IMR-90 (cell line): ENCODE results near the gene SSR1. TPM values are rescaled to one million over a fixed set of nuclear protein-coding genes. Genes with fewer than 3 reads are reported as not detected.

ENCODE experiments used
- ATAC-seq: fragments of 200-7000 bp; cut with Tn5 transposase; 2 replicates; pipeline ENCODE4 v1.9.1; 2020; ENCODE audit warnings: low read depth, mild to moderate bottlenecking, moderate library complexity
- BruUV-seq: library from RNA; stranded (reverse); fragments of 400-500 nt; replicated peaks from 2 replicates; lab custom pipeline; 2021; lab: Mats Ljungman, UMichigan
- CTCF ChIA-PET: fragments of 300-600 bp; formaldehyde crosslinking; extraction: SDS; loops from one replicate; lab custom pipeline; 2021; ENCODE audit warnings: antibody characterized with exemption; lab: Yijun Ruan, JAX
- POLR2A ChIA-PET: fragments of 300-600 bp; sonication (Branson Sonifier 250); formaldehyde crosslinking; loops from one replicate; lab custom pipeline; 2022; ENCODE audit warnings: antibody characterized with exemption; ENCODE audit not compliant: unreplicated experiment; lab: Charles Lee
- DNase-seq: peaks from one replicate; pipeline ENCODE4 v3.0.0; 2013
- H2AFZ ChIP-seq: replicated peaks from 2 replicates; pipeline ENCODE3; 2013; ENCODE audit warnings: low read length, mild to moderate bottlenecking; ENCODE audit not compliant: poor library complexity
- H2AK5ac ChIP-seq: 2 replicates; pipeline ENCODE4 v1.6.1; 2013; ENCODE audit warnings: low read depth, low read length, inconsistent platforms
- H2AK9ac ChIP-seq: replicated peaks from 2 replicates; pipeline ENCODE3; 2013; ENCODE audit warnings: mild to moderate bottlenecking, low read depth, low read length, moderate library complexity; ENCODE audit not compliant: poor library complexity
- H2BK120ac ChIP-seq: 2 replicates; pipeline ENCODE4 v1.6.1; 2013; ENCODE audit warnings: low read depth, low read length, inconsistent platforms
- H2BK15ac ChIP-seq: 3 replicates; pipeline ENCODE4 v1.6.1; 2013; ENCODE audit warnings: low read depth, low read length, inconsistent platforms
- H2BK20ac ChIP-seq: 2 replicates; pipeline ENCODE4 v1.6.1; 2013; ENCODE audit warnings: low read depth, mild to moderate bottlenecking, inconsistent platforms, low read length, moderate library complexity
- H2BK5ac ChIP-seq: 2 replicates; pipeline ENCODE4 v1.6.1; 2013; ENCODE audit warnings: mild to moderate bottlenecking, low read depth, low read length, inconsistent platforms; ENCODE audit not compliant: poor library complexity, severe bottlenecking
- H3K14ac ChIP-seq: replicated peaks from 2 replicates; pipeline ENCODE4 v1.6.1; 2013; ENCODE audit warnings: low read depth, low read length, inconsistent platforms
- H3K18ac ChIP-seq: 2 replicates; pipeline ENCODE4 v1.6.1; 2013; ENCODE audit warnings: low read depth, low read length, control low read depth
- H3K23ac ChIP-seq: 2 replicates; pipeline ENCODE4 v1.6.1; 2013; ENCODE audit warnings: low read depth, low read length, inconsistent platforms
- H3K27ac ChIP-seq: 2 replicates; pipeline ENCODE4 v1.5.1; 2013; ENCODE audit warnings: mild to moderate bottlenecking, control low read depth, low read length; ENCODE audit not compliant: insufficient read depth
- H3K27me3 ChIP-seq: 2 replicates; pipeline ENCODE4 v1.6.1; 2013; ENCODE audit warnings: low read length; ENCODE audit not compliant: control insufficient read depth, insufficient read depth
- H3K36me3 ChIP-seq: 2 replicates; pipeline ENCODE4 v1.6.1; 2013; ENCODE audit warnings: low read length, mixed read lengths; ENCODE audit not compliant: control insufficient read depth, insufficient read depth
- H3K4ac ChIP-seq: 2 replicates; pipeline ENCODE4 v1.6.1; 2013; ENCODE audit warnings: low read depth, low read length, inconsistent platforms
- H3K4me1 ChIP-seq: 2 replicates; pipeline ENCODE4 v1.6.1; 2013; ENCODE audit warnings: low read length, mixed read lengths; ENCODE audit not compliant: control insufficient read depth, insufficient read depth
- H3K4me2 ChIP-seq: 2 replicates; pipeline ENCODE4 v1.6.1; 2013; ENCODE audit warnings: low read depth, mild to moderate bottlenecking, control low read depth, low read length, moderate library complexity
- H3K4me3 ChIP-seq: 2 replicates; pipeline ENCODE4 v1.5.1; 2013; ENCODE audit warnings: low read depth, mild to moderate bottlenecking, control low read depth, low read length, moderate library complexity; ENCODE audit not compliant: insufficient read depth
- H3K56ac ChIP-seq: 2 replicates; pipeline ENCODE4 v1.6.1; 2013; ENCODE audit warnings: low read length, inconsistent platforms; ENCODE audit not compliant: insufficient read depth; ENCODE audit errors: extremely low read depth
- H3K79me1 ChIP-seq, 2 experiments: 2 replicates each; pipeline ENCODE4 v1.6.1; 2013; ENCODE audit warnings: low read length in 2 of 2, inconsistent platforms in 1 of 2, low read depth in 1 of 2
- H3K9ac ChIP-seq: 2 replicates; pipeline ENCODE4 v1.6.1; 2013; ENCODE audit warnings: low read depth, low read length, control low read depth
- H3K9me1 ChIP-seq: 2 replicates; pipeline ENCODE4 v1.6.1; 2013; ENCODE audit warnings: low read length, inconsistent platforms; ENCODE audit not compliant: insufficient read depth
- H3K9me3 ChIP-seq: 2 replicates; pipeline ENCODE4 v1.6.1; 2013; ENCODE audit warnings: low read length; ENCODE audit not compliant: control insufficient read depth, insufficient read depth
- H4K20me1 ChIP-seq: 2 replicates; pipeline ENCODE4 v1.6.1; 2013; ENCODE audit warnings: low read length, inconsistent platforms; ENCODE audit not compliant: insufficient read depth
- H4K5ac ChIP-seq: 2 replicates; pipeline ENCODE4 v1.6.1; 2013; ENCODE audit warnings: mild to moderate bottlenecking, low read depth, low read length, control low read depth
- H4K8ac ChIP-seq, 2 experiments: 2 replicates each; pipeline ENCODE4 v1.6.1; 2013; ENCODE audit warnings: low read depth in 2 of 2, low read length in 2 of 2, control low read depth in 1 of 2, inconsistent platforms in 1 of 2
- H4K91ac ChIP-seq: 2 replicates; pipeline ENCODE4 v1.6.1; 2013; ENCODE audit warnings: low read depth, low read length, inconsistent platforms; ENCODE audit not compliant: insufficient read depth
- BHLHE40 ChIP-seq: fragments of 150-350 bp; IDR thresholded peaks from 2 replicates; pipeline ENCODE4 v1.6.1; 2016; ENCODE audit warnings: mild to moderate bottlenecking, low read depth, low read length
- CEBPB ChIP-seq: IDR thresholded peaks from 2 replicates; pipeline ENCODE4 v1.6.1; 2012; ENCODE audit warnings: low read depth, low read length, improper control_type of control experiment
- CHD1 ChIP-seq: IDR thresholded peaks from 2 replicates; pipeline ENCODE4 v1.6.1; 2012; ENCODE audit warnings: low read depth, low read length, improper control_type of control experiment
- CTCF ChIP-seq: conservative IDR thresholded peaks from 2 replicates; pipeline ENCODE4 v1.5.1; 2012; ENCODE audit warnings: mild to moderate bottlenecking, low read depth, low read length, improper control_type of control experiment
- FOS ChIP-seq: fragments of 150-350 bp; IDR thresholded peaks from 2 replicates; pipeline ENCODE4 v1.6.1; 2016; ENCODE audit warnings: low read depth, low read length
- MAFK ChIP-seq: IDR thresholded peaks from 2 replicates; pipeline ENCODE4 v1.6.1; 2012; ENCODE audit warnings: low read depth, low read length, improper control_type of control experiment
- MAZ ChIP-seq: IDR thresholded peaks from 2 replicates; pipeline ENCODE4 v1.6.1; 2012; ENCODE audit warnings: low read depth, mild to moderate bottlenecking, low read length, improper control_type of control experiment, moderate library complexity, borderline replicate concordance
- MXI1 ChIP-seq: IDR thresholded peaks from 2 replicates; pipeline ENCODE4 v1.6.1; 2012; ENCODE audit warnings: low read depth, mild to moderate bottlenecking, low read length, moderate library complexity, borderline replicate concordance
- NFE2L2 ChIP-seq: fragments of 150-350 bp; IDR thresholded peaks from 2 replicates; pipeline ENCODE4 v1.6.1; 2016; ENCODE audit warnings: low read depth, mild to moderate bottlenecking, low read length
- POLR2A ChIP-seq: IDR thresholded peaks from 2 replicates; pipeline ENCODE4 v1.6.1; 2012; ENCODE audit warnings: mild to moderate bottlenecking, low read depth, low read length
- RAD21 ChIP-seq: IDR thresholded peaks from 2 replicates; pipeline ENCODE4 v1.6.1; 2012; ENCODE audit warnings: low read length, improper control_type of control experiment
- RCOR1 ChIP-seq: IDR thresholded peaks from 2 replicates; pipeline ENCODE4 v1.6.1; 2012; ENCODE audit warnings: mild to moderate bottlenecking, low read length, improper control_type of control experiment; ENCODE audit not compliant: insufficient replicate concordance
- RFX5 ChIP-seq: IDR thresholded peaks from 2 replicates; pipeline ENCODE4 v1.8.0; 2012; ENCODE audit warnings: low read depth, mild to moderate bottlenecking, low read length, moderate library complexity
- SMC3 ChIP-seq: fragments of 150-350 bp; IDR thresholded peaks from 2 replicates; pipeline ENCODE4 v1.6.1; 2016; ENCODE audit warnings: low read depth, mild to moderate bottlenecking, antibody characterized with exemption, low read length, moderate library complexity
- USF2 ChIP-seq: fragments of 150-350 bp; IDR thresholded peaks from 2 replicates; pipeline ENCODE4 v1.6.1; 2017; ENCODE audit warnings: mild to moderate bottlenecking, antibody characterized with exemption, low read length, low read depth
- WGBS, 2 experiments: methylation state at CpG; one replicate each; pipeline versions ENCODE4 v1.1.5 to v1.1.7; 2013; ENCODE audit warnings: missing lambda C conversion rate in 2 of 2; ENCODE audit not compliant: insufficient read length in 1 of 2; ENCODE audit errors: extremely low coverage in 2 of 2; 5-methylcytosine and 5-hydroxymethylcytosine counted together
- dilution Hi-C: fragments of 300-500 bp; cut with HindIII; formaldehyde crosslinking; loops from one replicate; pipeline ENCODE4 v1.14.3; 2018; ENCODE audit warnings: low sequenced_read_pairs; ENCODE audit not compliant: unreplicated experiment
- in situ Hi-C: fragments of 300-500 bp; cut with MboI; formaldehyde crosslinking; loops from 3 replicates; pipeline ENCODE4 v1.14.3; 2019; ENCODE audit warnings: low sequenced_read_pairs, inconsistent platforms, mixed read lengths
- intact Hi-C: fragments of 100-400 bp; cut with micrococcal nuclease; formaldehyde crosslinking; loops from 2 replicates; pipeline ENCODE4 v1.10.0; 2022
- polyA plus RNA-seq, 3 experiments: library from polyadenylated mRNA; depleted of rRNA; stranded (reverse); fragments of >200 nt; gene quantifications; 2 replicates each; pipeline ENCODE4 v1.2.3, GENCODE V29; 2012; ENCODE audit warnings: low replicate concordance in 1 of 3
- total RNA-seq: library from RNA; depleted of rRNA; stranded (reverse); fragments of >200 nt; gene quantifications from 2 replicates; pipeline ENCODE4 v1.2.3, GENCODE V29; 2012

The SSR1 gene
- total and polyA plus RNA-seq, 2 of the 4 experiments (the other 2 are of a cell fraction): 110 to 120 TPM

DNA sequence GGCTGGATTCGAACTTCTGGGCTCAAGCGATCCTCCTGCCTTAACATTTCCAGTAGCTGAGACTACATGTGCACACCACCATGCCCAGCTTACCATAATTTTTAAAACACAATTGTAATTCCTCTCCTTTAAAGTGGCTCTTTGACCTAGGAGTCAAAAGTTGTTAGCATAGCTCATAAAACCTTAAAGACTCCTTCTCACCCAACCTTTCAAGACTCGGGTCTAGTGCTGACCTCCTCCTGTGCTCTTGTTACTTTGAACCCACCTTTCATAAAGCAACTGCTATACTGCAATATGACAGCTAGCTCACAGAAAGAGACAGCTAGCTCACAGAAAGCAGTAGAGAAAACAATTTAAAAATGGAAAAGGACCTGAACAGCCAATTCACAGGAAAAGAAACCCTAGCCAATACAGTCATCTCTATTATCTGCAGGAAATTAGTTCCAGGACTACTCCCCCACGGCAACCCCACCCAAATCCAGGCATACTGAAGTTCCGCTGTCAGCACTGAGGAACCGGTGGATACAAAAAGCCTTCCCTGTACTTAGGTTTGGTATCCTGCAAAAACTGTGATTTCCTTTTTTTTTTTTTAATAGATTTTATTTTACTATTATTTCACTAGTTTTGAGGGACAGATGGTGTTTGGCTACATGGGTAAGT, 20.3 kb downstream of the SSR1 start:
- no peak overlapping the region for H3K4me2 ChIP-seq
- intact Hi-C loops: no loop called here
- H3K14ac ChIP-seq: no peak overlapping the region
- no peaks in the 10 kb centered on the region for H3K9me3 ChIP-seq
- no peak overlapping the region for H3K9ac ChIP-seq
- dilution Hi-C loops: no loop called here
- no peak overlapping the region for H3K4ac ChIP-seq
- H3K36me3 ChIP-seq: peaks cover 39% of the 10 kb centered on the region
- no peaks in the 10 kb centered on the region for H3K27me3 ChIP-seq
- H3K4me3 ChIP-seq: no peak overlapping the region
- H3K4me1 ChIP-seq: no peaks in the 10 kb centered on the region
- no peak overlapping the region for H2BK20ac ChIP-seq
- H3K18ac ChIP-seq: no peak overlapping the region
- BruUV-seq: no TSS peak
- CTCF ChIA-PET: no interaction called here
- H2BK5ac ChIP-seq: no peak overlapping the region
- no peak for ATAC-seq
- H4K5ac ChIP-seq: no peak overlapping the region
- no peaks in the 10 kb centered on the region for H3K9me1 ChIP-seq
- no peak overlapping the region for H3K23ac ChIP-seq
- TF ChIP-seq CHD1 (no peak), BHLHE40 (no peak), MAZ (no peak), FOS (no peak), RAD21 (no peak), MXI1 (no peak), MAFK (no peak), CEBPB (no peak), NFE2L2 (no peak), CTCF (no peak), USF2 (no peak), RFX5 (no peak), SMC3 (no peak), RCOR1 (no peak), POLR2A (no peak)
- no peak overlapping the region for H2BK120ac ChIP-seq
- peaks cover 12% of the 10 kb centered on the region; the same call in 1 of the 2 replicates for H4K20me1 ChIP-seq
- in situ Hi-C loops: loop anchor here (25.0 kb wide), 1 partner anchor 770 kb away; the partner anchor contains the start of gene BLOC1S5
- H2BK15ac ChIP-seq: no peak overlapping the region
- 100% methylated on average over 1 of the region's 6 CpGs; no CpG with 5 or more reads in 1 of the 2 experiments for WGBS, 2 experiments
- POLR2A ChIA-PET: no interaction called here
- peaks cover 20 to 22% of the 10 kb centered on the region in 2 experiments for H3K79me1 ChIP-seq
- no peak overlapping the region for H2AFZ ChIP-seq
- H3K27ac ChIP-seq: no peak overlapping the region
- DNase-seq: no peak
- no peak overlapping the region for H2AK5ac ChIP-seq
- no peak overlapping the region for H2AK9ac ChIP-seq
- H4K91ac ChIP-seq: no peak overlapping the region
- H4K8ac ChIP-seq: no peak overlapping the region
- no peak overlapping the region for H3K56ac ChIP-seq
